Neuronal stem cell (in vitro differentiated cells): ENCODE results near the gene RNF103.

Experiments used
- DNase-seq: peaks from one replicate; pipeline ENCODE4 v3.0.0-alpha.2; 2013; ENCODE audit warnings: low spot score
- H2AFZ ChIP-seq: one replicate; pipeline ENCODE4 v1.6.1; 2013; ENCODE audit warnings: mild to moderate bottlenecking, low read length, inconsistent platforms
- H2AK5ac ChIP-seq: 2 replicates; pipeline ENCODE4 v1.6.1; 2013; ENCODE audit warnings: low read depth, mild to moderate bottlenecking, inconsistent platforms, low read length, moderate library complexity, mixed read lengths
- H2BK120ac ChIP-seq: 2 replicates; pipeline ENCODE4 v1.6.1; 2013; ENCODE audit warnings: low read depth, mild to moderate bottlenecking, inconsistent platforms, low read length, moderate library complexity, mixed read lengths
- H2BK12ac ChIP-seq: one replicate; pipeline ENCODE4 v1.6.1; 2013; ENCODE audit warnings: low read length, inconsistent platforms
- H2BK15ac ChIP-seq: 2 replicates; pipeline ENCODE4 v1.6.1; 2013; ENCODE audit warnings: mild to moderate bottlenecking, low read length, inconsistent platforms, mixed read lengths
- H2BK5ac ChIP-seq: one replicate; pipeline ENCODE4 v1.6.1; 2013; ENCODE audit warnings: inconsistent platforms, mild to moderate bottlenecking, low read length, moderate library complexity
- H3K14ac ChIP-seq: one replicate; pipeline ENCODE4 v1.6.1; 2013; ENCODE audit warnings: low read length, inconsistent platforms
- H3K18ac ChIP-seq: 2 replicates; pipeline ENCODE4 v1.6.1; 2013; ENCODE audit warnings: low read length, inconsistent platforms
- H3K23ac ChIP-seq: 2 replicates; pipeline ENCODE4 v1.6.1; 2013; ENCODE audit warnings: low read depth, mild to moderate bottlenecking, mixed read lengths, low read length, inconsistent platforms; ENCODE audit not compliant: poor library complexity
- H3K27ac ChIP-seq: replicated peaks from 3 replicates; pipeline ENCODE4 v1.5.1; 2013; ENCODE audit warnings: low read length, inconsistent platforms
- H3K27me3 ChIP-seq, 3 experiments: 2 replicates each; pipeline ENCODE4 v1.6.1; 2013; ENCODE audit warnings: low read length in 3 of 3, mild to moderate bottlenecking in 2 of 3, inconsistent platforms in 1 of 3, low read depth in 1 of 3, mixed read lengths in 1 of 3, moderate library complexity in 1 of 3; ENCODE audit not compliant: control insufficient read depth in 3 of 3, insufficient read depth in 3 of 3
- H3K36me3 ChIP-seq, 2 donors: replicated peaks in 1 of 2; 2 replicates each; pipeline ENCODE4 v1.6.1; 2013; ENCODE audit warnings: low read length in 2 of 2; ENCODE audit not compliant: control insufficient read depth in 2 of 2, insufficient read depth in 2 of 2
- H3K4ac ChIP-seq: 2 replicates; pipeline ENCODE4 v1.6.1; 2013; ENCODE audit warnings: inconsistent platforms, mild to moderate bottlenecking, low read length, moderate library complexity
- H3K4me1 ChIP-seq, 2 donors: 1 replicate in 1 of 2; 2 replicates in 1 of 2; pipeline ENCODE4 v1.6.1; 2013; ENCODE audit warnings: low read length in 2 of 2, low read depth in 1 of 2; ENCODE audit not compliant: control insufficient read depth in 2 of 2, insufficient read depth in 1 of 2
- H3K4me2 ChIP-seq: one replicate; pipeline ENCODE4 v1.6.1; 2013; ENCODE audit warnings: mild to moderate bottlenecking, low read length, inconsistent platforms; ENCODE audit not compliant: insufficient read depth, poor library complexity, severe bottlenecking
- H3K4me3 ChIP-seq, 2 donors: 2 replicates each; pipeline ENCODE4 v1.5.1; 2013; ENCODE audit warnings: low read length in 2 of 2, mild to moderate bottlenecking in 2 of 2, inconsistent platforms in 1 of 2, moderate library complexity in 1 of 2
- H3K79me1 ChIP-seq: one replicate; pipeline ENCODE4 v1.6.1; 2013; ENCODE audit warnings: low read depth, mild to moderate bottlenecking, inconsistent platforms, low read length, moderate library complexity
- H3K9ac ChIP-seq: one replicate; pipeline ENCODE4 v1.6.1; 2013; ENCODE audit warnings: mild to moderate bottlenecking, low read depth, low read length, inconsistent platforms; ENCODE audit not compliant: poor library complexity
- H3K9me3 ChIP-seq, 2 donors: replicated peaks in 1 of 2; 2 replicates each; pipeline versions ENCODE3 to v1.6.1; 2013; ENCODE audit warnings: low read length in 2 of 2, mild to moderate bottlenecking in 2 of 2, inconsistent platforms in 1 of 2, low read depth in 1 of 2, mixed read lengths in 1 of 2, moderate library complexity in 1 of 2; ENCODE audit not compliant: control insufficient read depth in 2 of 2, insufficient read depth in 1 of 2
- H4K8ac ChIP-seq: one replicate; pipeline ENCODE4 v1.6.1; 2013; ENCODE audit warnings: low read depth, mild to moderate bottlenecking, inconsistent platforms, low read length, moderate library complexity
- H4K91ac ChIP-seq: one replicate; pipeline ENCODE4 v1.6.1; 2013; ENCODE audit warnings: low read length, low read depth, mild to moderate bottlenecking, inconsistent platforms; ENCODE audit not compliant: poor library complexity
- WGBS, 2 donors: extraction: QIAGEN DNeasy Blood & Tissue Kit; methylation state at CpG; one replicate each; pipeline ENCODE4 v1.1.7; 2013; ENCODE audit warnings: missing lambda C conversion rate in 2 of 2, mixed read lengths in 1 of 2; ENCODE audit not compliant: insufficient read length in 2 of 2, insufficient replicate concordance in 1 of 2; ENCODE audit errors: extremely low coverage in 2 of 2; 5-methylcytosine and 5-hydroxymethylcytosine counted together

RNF103 gene

GRCh38 chr2:86633155-86633651, 9.5 kb upstream of the RNF103 start:
- Histone ChIP-seq H3K4me2 (no peak overlapping the region), H2AK5ac (no peak overlapping the region), H3K14ac (no peak overlapping the region), H2BK12ac (no peak overlapping the region), H3K4me1 (peaks cover 0 to 5% of the 10 kb centered on the region in 2 donors), H3K4ac (no peak overlapping the region), H2BK120ac (peak overlapping the region; percentile 16), H3K9ac (no peak overlapping the region), H3K4me3 (no peak overlapping the region), H3K79me1 (no peaks in the 10 kb centered on the region), H3K36me3 (no peaks in the 10 kb centered on the region), H3K27me3 (no peaks in the 10 kb centered on the region), H3K9me3 (no peaks in the 10 kb centered on the region), H2AFZ (no peak overlapping the region), H2BK5ac (no peak overlapping the region), H4K91ac (no peak overlapping the region), H3K18ac (no peak overlapping the region), H4K8ac (no peak overlapping the region), H3K23ac (no peak overlapping the region), H3K27ac (no peak overlapping the region), H2BK15ac (no peak overlapping the region)
- no CpG with 5 or more reads among the region's 5 CpGs for WGBS, 2 donors
- DNase-seq = no peak

GRCh38 chr2:86632672-86633071, 9.0 kb upstream of the RNF103 start:
- Histone ChIP-seq H3K9me3 (no peaks in the 10 kb centered on the region), H3K27me3 (no peaks in the 10 kb centered on the region), H2AFZ (no peak overlapping the region), H3K4ac (no peak overlapping the region), H4K91ac (no peak overlapping the region), H3K23ac (no peak overlapping the region), H3K4me2 (no peak overlapping the region), H2BK15ac (no peak overlapping the region), H2BK5ac (no peak overlapping the region), H3K27ac (no peak overlapping the region), H3K14ac (no peak overlapping the region), H2BK120ac (no peak overlapping the region), H3K36me3 (no peaks in the 10 kb centered on the region), H3K18ac (no peak overlapping the region), H3K9ac (no peak overlapping the region), H3K4me3 (no peak overlapping the region), H4K8ac (no peak overlapping the region), H3K79me1 (no peaks in the 10 kb centered on the region), H2AK5ac (no peak overlapping the region), H2BK12ac (no peak overlapping the region), H3K4me1 (peaks cover 0 to 5% of the 10 kb centered on the region in 2 donors)
- no peak for DNase-seq
- no CpG with 5 or more reads among the region's 2 CpGs for WGBS, 2 donors

DNA sequence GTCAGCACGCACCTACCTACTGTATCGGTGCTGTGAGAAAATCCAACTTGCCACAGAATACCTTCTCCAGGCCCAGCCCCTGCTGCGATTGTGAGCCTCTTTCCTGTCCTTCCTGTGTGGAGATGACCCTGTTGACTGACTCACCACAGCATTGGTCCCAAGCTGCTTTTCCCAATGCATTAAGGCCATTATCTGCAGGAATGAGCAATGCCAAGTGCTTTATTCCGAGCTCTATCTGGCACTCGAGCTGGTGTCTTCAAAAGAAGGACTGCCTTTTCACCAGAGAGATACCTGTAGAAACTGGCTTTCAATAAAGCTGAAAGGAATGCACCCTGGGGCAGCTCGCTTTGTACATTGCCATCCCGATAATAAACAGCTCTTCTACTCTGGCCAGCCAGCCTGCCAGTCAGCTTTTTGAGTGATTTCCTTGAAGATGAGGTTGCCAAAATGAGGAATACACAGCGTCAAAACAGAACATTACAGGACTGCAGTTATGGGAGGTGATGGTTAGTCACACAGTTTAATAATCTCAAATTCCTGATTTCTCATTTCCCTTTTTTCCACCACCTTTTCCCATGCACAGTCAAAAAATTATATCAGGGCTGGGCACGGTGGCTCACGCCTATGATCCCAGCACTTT, 8.3 kb upstream of the RNF103 start:
- WGBS, 2 donors = no CpG with 5 or more reads among the region's 10 CpGs
- Histone ChIP-seq H2BK12ac (no peak overlapping the region), H4K8ac (no peak overlapping the region), H3K36me3 (no peaks in the 10 kb centered on the region), H3K18ac (no peak overlapping the region), H3K23ac (no peak overlapping the region), H2AFZ (no peak overlapping the region), H3K4ac (no peak overlapping the region), H3K9ac (no peak overlapping the region), H2BK5ac (no peak overlapping the region), H2BK15ac (no peak overlapping the region), H3K4me1 (peaks cover 0 to 5% of the 10 kb centered on the region in 2 donors), H3K4me2 (no peak overlapping the region), H3K27ac (no peak overlapping the region), H3K14ac (no peak overlapping the region), H4K91ac (no peak overlapping the region), H3K4me3 (no peak overlapping the region), H3K27me3 (no peaks in the 10 kb centered on the region), H2AK5ac (no peak overlapping the region), H3K79me1 (no peaks in the 10 kb centered on the region), H3K9me3 (no peaks in the 10 kb centered on the region), H2BK120ac (no peak overlapping the region)
- no peak for DNase-seq

DNA sequence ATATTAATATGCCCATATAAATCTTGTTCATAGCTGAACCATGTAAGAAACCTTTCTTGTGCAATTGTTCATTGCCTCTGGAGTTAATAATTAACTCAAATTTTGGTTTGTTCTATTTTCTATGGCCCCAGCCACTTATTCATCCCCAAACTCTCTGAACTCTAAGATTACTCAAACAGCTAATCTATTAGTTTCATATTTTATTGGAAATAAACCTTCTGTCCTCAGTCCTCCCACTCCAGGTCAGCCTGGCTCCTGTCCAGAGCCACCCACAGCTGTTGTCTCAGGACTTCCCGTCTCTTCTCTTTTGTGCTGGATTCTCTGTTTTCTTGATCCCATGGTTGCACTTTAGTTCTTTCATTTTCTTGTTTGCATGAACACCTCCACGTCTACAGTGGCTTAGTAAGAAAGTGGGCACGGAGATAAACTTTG, 4.4 kb upstream of the RNF103 start:
- Histone ChIP-seq H3K4me1 (peaks cover 4 to 13% of the 10 kb centered on the region in 2 donors), H3K4me3 (no peak overlapping the region), H3K79me1 (no peaks in the 10 kb centered on the region), H3K9ac (no peak overlapping the region), H3K4ac (no peak overlapping the region), H2BK15ac (no peak overlapping the region), H3K9me3 (no peaks in the 10 kb centered on the region), H3K36me3 (no peaks in the 10 kb centered on the region), H3K18ac (no peak overlapping the region), H2BK12ac (no peak overlapping the region), H3K23ac (no peak overlapping the region), H3K14ac (no peak overlapping the region), H2BK5ac (no peak overlapping the region), H2AK5ac (no peak overlapping the region), H3K4me2 (no peak overlapping the region), H3K27me3 (no peaks in the 10 kb centered on the region), H2BK120ac (no peak overlapping the region), H2AFZ (no peak overlapping the region), H3K27ac (no peak overlapping the region), H4K8ac (no peak overlapping the region), H4K91ac (no peak overlapping the region)
- WGBS, 2 donors = no CpG with 5 or more reads among the region's 3 CpGs
- DNase-seq = no peak
